A549 (cell line): ENCODE data around the gene VMA21. TPM values are rescaled to one million over a fixed set of nuclear protein-coding genes. Genes with fewer than 3 reads are reported as not detected.

ENCODE experiments used
- ATAC-seq, 2 experiments: fragments of 200-7000 bp in 1 of 2; fragments of >200 bp in 1 of 2; cut with Nextera tagmentation in 1 of 2; cut with Tn5 transposase in 1 of 2; 3 replicates each; pipeline versions ENCODE4 v1.8.0 to v1.9.1; 2018 to 2020; ENCODE audit warnings: mild to moderate bottlenecking in 1 of 2, moderate library complexity in 1 of 2
- CTCF ChIA-PET: fragments of 300-600 bp; sonication (Branson Sonifier 250); formaldehyde crosslinking; extraction: SDS; loops from one replicate; lab custom pipeline; 2021; ENCODE audit warnings: antibody characterized with exemption, inconsistent platforms; lab: Yijun Ruan, JAX
- POLR2A ChIA-PET: fragments of 350-600 bp; formaldehyde crosslinking; extraction: SDS; loops from one replicate; lab custom pipeline; 2021; ENCODE audit warnings: antibody characterized with exemption, inconsistent platforms; lab: Yijun Ruan, JAX
- DNase-seq, 2 experiments: peaks; one replicate each; pipeline versions ENCODE4 v3.0.0 to v3.0.0-alpha.2; 2011 to 2016; ENCODE audit warnings: low read depth in 1 of 2, low spot score in 1 of 2
- FAIRE-seq: peaks from 2 replicates; lab custom pipeline; 2011; peaks lifted over from hg19 to GRCh38; lab: Jason Lieb, UNC
- H3K27ac ChIP-seq, 2 experiments: fragments of >200 bp; sonication (Bioruptor Twin); formaldehyde crosslinking; 3 replicates each; pipeline ENCODE4 v1.5.1; 2016 to 2017
- H3K4me1 ChIP-seq: fragments of >200 bp; sonication (Bioruptor Twin); formaldehyde crosslinking; 3 replicates; pipeline ENCODE4 v1.6.1; 2016
- H3K4me2 ChIP-seq: fragments of >200 bp; sonication (Bioruptor Twin); formaldehyde crosslinking; 3 replicates; pipeline ENCODE4 v1.6.1; 2016
- H3K4me3 ChIP-seq: fragments of >200 bp; sonication (Bioruptor Twin); formaldehyde crosslinking; 3 replicates; pipeline ENCODE4 v1.5.1; 2016
- H3K9me3 ChIP-seq: fragments of >200 bp; sonication (Bioruptor Twin); formaldehyde crosslinking; 3 replicates; pipeline ENCODE4 v1.6.1; 2016
- CBX2 ChIP-seq: fragments of 200-600 bp; sonication (generic); IDR thresholded peaks from 2 replicates; pipeline ENCODE4 v1.6.1; 2016; ENCODE audit warnings: low read depth, mild to moderate bottlenecking, borderline replicate concordance
- CTCF ChIP-seq: fragments of >200 bp; sonication (Bioruptor Twin); formaldehyde crosslinking; IDR thresholded peaks from 3 replicates; pipeline ENCODE4 v1.5.1; 2016
- ELK1 ChIP-seq: fragments of 150-350 bp; IDR thresholded peaks from 2 replicates; pipeline ENCODE4 v1.6.1; 2014; ENCODE audit warnings: low read depth, mild to moderate bottlenecking, low read length
- ESRRA ChIP-seq: fragments of 150-350 bp; IDR thresholded peaks from 2 replicates; pipeline ENCODE4 v1.6.1; 2014; ENCODE audit warnings: mild to moderate bottlenecking, low read length, borderline replicate concordance
- HDAC2 ChIP-seq: fragments of 200-600 bp; sonication (generic); IDR thresholded peaks from 2 replicates; pipeline ENCODE4 v1.6.1; 2016
- HOXB5 ChIP-seq: fragments of 250-450 bp; sonication (Bioruptor Pico); IDR thresholded peaks from 2 replicates; pipeline ENCODE4 v1.5.0; 2020; ENCODE audit warnings: mild to moderate bottlenecking, moderate library complexity
- JUN ChIP-seq, 2 experiments: fragments of >200 bp; sonication (Bioruptor Twin); formaldehyde crosslinking; IDR thresholded peaks; 2 replicates in 1 of 2; 3 replicates in 1 of 2; pipeline ENCODE4 v1.6.1; 2016 to 2017
- KDM1A ChIP-seq: fragments of 200-600 bp; sonication (generic); IDR thresholded peaks from 2 replicates; pipeline ENCODE4 v1.6.1; 2016; ENCODE audit warnings: low read depth, mild to moderate bottlenecking
- MAFK ChIP-seq: fragments of 450-650 bp; IDR thresholded peaks from 2 replicates; pipeline ENCODE4 v1.6.1; 2014; ENCODE audit not compliant: partially characterized antibody
- MAZ ChIP-seq: fragments of 150-350 bp; IDR thresholded peaks from 2 replicates; pipeline ENCODE4 v1.6.1; 2014; ENCODE audit warnings: antibody characterized with exemption, low read depth, low read length, borderline replicate concordance
- PBX3 ChIP-seq: IDR thresholded peaks from 2 replicates; pipeline ENCODE4 v1.6.1; 2012
- RAD21 ChIP-seq, 2 experiments: fragments of >200 bp in 1 of 2; sonication (Bioruptor Twin) in 1 of 2; formaldehyde crosslinking in 1 of 2; IDR thresholded peaks in 1 of 2; conservative IDR thresholded peaks in 1 of 2; 2 replicates in 1 of 2; 3 replicates in 1 of 2; pipeline ENCODE4 v1.6.1; 2012 to 2018; ENCODE audit warnings: inconsistent platforms in 1 of 2
- REST ChIP-seq: fragments of 200-600 bp; sonication (generic); IDR thresholded peaks from 2 replicates; pipeline ENCODE4 v1.6.1; 2016; ENCODE audit warnings: antibody characterized with exemption, mild to moderate bottlenecking, moderate library complexity
- RFX5 ChIP-seq: fragments of 450-650 bp; IDR thresholded peaks from 2 replicates; pipeline ENCODE4 v1.7.1; 2014; ENCODE audit warnings: antibody characterized with exemption, mild to moderate bottlenecking, moderate library complexity
- SMC3 ChIP-seq: fragments of >200 bp; sonication (Bioruptor Twin); formaldehyde crosslinking; IDR thresholded peaks from 3 replicates; pipeline ENCODE4 v1.6.1; 2018; ENCODE audit warnings: inconsistent platforms
- USF2 ChIP-seq: fragments of 450-650 bp; IDR thresholded peaks from 2 replicates; pipeline ENCODE4 v1.6.1; 2014; ENCODE audit warnings: antibody characterized with exemption
- ZFP36 ChIP-seq: fragments of 450-650 bp; IDR thresholded peaks from 2 replicates; pipeline ENCODE4 v1.6.1; 2014; ENCODE audit warnings: borderline replicate concordance; ENCODE audit not compliant: partially characterized antibody
- WGBS: methylation state at CpG from one replicate; pipeline ENCODE4 v1.1.6; 2017; ENCODE audit errors: missing lambda C conversion rate; 5-methylcytosine and 5-hydroxymethylcytosine counted together
- polyA plus RNA-seq, 4 experiments: library from polyadenylated mRNA; depleted of rRNA in 3 of 4; stranded (reverse); fragments of >200 nt; fragmentation: RNase III in 1 of 4; extraction: RNeasy Plus Mini Kit Qiagen cat#74134 plus additional on column Dnase treatment in 1 of 4; gene quantifications; 2 replicates in 3 of 4; 3 replicates in 1 of 4; pipeline ENCODE4 v1.2.3, GENCODE V29; 2011 to 2017

VMA21 gene
- polyA plus RNA-seq, 2 of the 4 experiments (the other 2 are of a cell fraction) = 25.5 to 52.7 TPM

- FAIRE-seq = no peak
These were observed 37.7 kb upstream of the VMA21 start for GRCh38 chrX:151359341-151359740.

GRCh38 chrX:151359931-151360871 lies 36.8 kb upstream of the VMA21 start:
- POLR2A ChIA-PET = no interaction called here
- Histone ChIP-seq H3K9me3 (no peaks in the 10 kb centered on the region), H3K4me2 (peak overlapping the region; percentile 75), H3K4me3 (peak overlapping the region; percentile 23; the same call in 1 of the 3 replicates), H3K27ac (no peak overlapping the region), H3K4me1 (no peaks in the 10 kb centered on the region)
- peak; percentile 93 to 98 for ATAC-seq
- DNase-seq = peak in 1 of 2 experiments; percentile 41
- 1% methylated on average over 9 of the region's 25 CpGs for WGBS
- no peak for FAIRE-seq
- CTCF ChIA-PET = interaction anchor here (0.7 to 2.1 kb wide), 10 partner anchors 9 to 314 kb away, joined by 3 to 11 read pairs (median 4); partner anchors contain the start of gene VMA21
- TF ChIP-seq REST (no peak), USF2 (no peak), CTCF (peak; percentile 54), RAD21 (conservative IDR thresholded peaks at IDR 0.05 in 1 of 2, IDR thresholded peaks at IDR 0.05 in 1 of 2) (peak; percentile 54 to 56), RFX5 (no peak), SMC3 (peak; percentile 49), ESRRA (no peak), ZFP36 (no peak), HOXB5 (no peak)

More at GRCh38 chrX:151359341-151359740, 37.7 kb upstream of the VMA21 start:
- Histone ChIP-seq H3K4me3 (no peak overlapping the region), H3K27ac (no peak overlapping the region), H3K4me1 (no peaks in the 10 kb centered on the region)
- 18% methylated on average over 3 of the region's 3 CpGs for WGBS
- DNase-seq = no peak
- CTCF ChIA-PET = interaction anchor here (1.2 to 2.1 kb wide), 4 partner anchors 10 to 208 kb away, joined by 4 to 11 read pairs (median 8); no protein-coding TSS in a partner anchor
- POLR2A ChIA-PET = no interaction called here
- no peak for TF ChIP-seq HDAC2
- no peak for TF ChIP-seq RFX5
- no peak for TF ChIP-seq CBX2
- no peak for TF ChIP-seq PBX3
- no peak for TF ChIP-seq MAZ
- no peak for TF ChIP-seq ELK1
- no peak for TF ChIP-seq MAFK
- no peak for TF ChIP-seq KDM1A
- no peak for TF ChIP-seq JUN (IDR thresholded peaks at IDR 0.05)
- no peak for TF ChIP-seq CTCF
- TF ChIP-seq, all 56 proteins: peak for 0
- Histone ChIP-seq H3K9me3 (no peaks in the 10 kb centered on the region), H3K4me2 (no peak overlapping the region)
- ATAC-seq = no peak
